Stimulated activated CD8-positive, alpha-beta memory T cell treated with anti-CD3 and anti-CD28 coated beads, Interleukin-4, amount 100 ng/mL, for 4 hours (primary cell): ENCODE measurements around the gene MICAL3.

Experiments
- DNase-seq, 2 donors: peaks; one replicate each; pipeline ENCODE4 v3.0.0-alpha.2; 2020; ENCODE audit warnings: low read depth in 2 of 2, low spot score in 1 of 2

Gene MICAL3

GRCh38 chr22:17741866-17742526 lies 282.4 kb downstream of the MICAL3 start:
- DNase-seq = no peak

GRCh38 chr22:17739196-17739975 lies 285.0 kb downstream of the MICAL3 start:
- DNase-seq = no peak

GRCh38 chr22:17738386-17739128 lies 285.8 kb downstream of the MICAL3 start:
- no peak for DNase-seq
